ENCODE measurements around the gene MSI2.

MSI2 gene

GRCh38 chr17:57589151-57590034 is 333.1 kb downstream of the MSI2 start:
- DNase-seq = no peak

DNA sequence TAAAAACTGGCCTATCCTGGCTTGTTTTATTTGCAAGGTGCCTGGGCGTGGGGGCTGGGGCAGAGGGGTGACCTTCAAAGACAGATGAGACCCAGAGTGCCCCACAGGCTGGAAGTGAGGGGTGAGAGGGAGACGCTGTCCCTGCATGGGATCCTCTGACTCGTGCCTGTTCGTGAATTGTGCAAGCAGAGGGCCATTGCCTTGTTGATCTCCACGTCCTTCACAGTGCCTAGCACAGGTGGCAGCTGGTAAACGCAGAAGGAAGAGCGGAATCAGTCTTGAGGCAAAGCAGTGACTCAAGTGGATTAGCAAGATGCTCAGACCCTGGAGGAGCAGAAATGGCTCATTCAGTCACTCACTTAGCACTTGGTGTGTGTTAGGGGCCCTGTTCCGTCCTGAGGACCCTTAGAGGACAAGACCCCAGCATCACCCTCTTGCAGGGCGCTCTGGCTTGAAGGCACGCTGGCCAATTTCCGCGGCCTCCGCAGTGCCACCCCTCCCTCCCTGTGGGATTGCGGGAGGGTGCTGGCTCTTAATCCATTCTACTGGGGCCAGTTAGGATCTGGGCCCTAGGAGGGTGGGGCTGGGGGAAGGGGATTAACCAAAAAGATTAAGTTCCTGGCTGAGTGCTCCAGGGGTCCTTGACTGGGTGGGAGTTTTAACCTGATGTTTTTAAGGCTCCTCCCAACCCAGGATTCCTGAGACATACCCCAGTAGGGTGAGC is 337.6 kb downstream of the MSI2 start:
- no peak for DNase-seq

DNA sequence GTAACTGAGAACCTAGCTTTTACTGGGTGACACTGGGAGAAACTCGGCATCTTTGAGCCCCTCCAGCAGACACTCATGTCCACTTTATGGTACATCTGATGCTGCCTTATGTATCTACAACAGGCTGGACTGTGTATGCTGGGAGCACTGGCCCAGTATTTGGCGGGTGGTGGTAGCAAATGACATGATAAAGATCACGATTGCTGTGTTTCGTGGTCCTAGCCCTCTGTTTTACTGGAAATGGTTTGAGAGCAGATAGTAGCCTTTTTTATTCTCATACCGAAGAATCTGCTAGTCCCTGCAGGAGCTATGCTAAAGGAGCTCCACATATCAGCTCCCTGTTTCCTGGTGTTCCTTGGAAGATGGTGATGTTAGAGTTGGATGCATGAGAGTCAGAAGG is 338.4 kb downstream of the MSI2 start:
- DNase-seq = no peak

DNA sequence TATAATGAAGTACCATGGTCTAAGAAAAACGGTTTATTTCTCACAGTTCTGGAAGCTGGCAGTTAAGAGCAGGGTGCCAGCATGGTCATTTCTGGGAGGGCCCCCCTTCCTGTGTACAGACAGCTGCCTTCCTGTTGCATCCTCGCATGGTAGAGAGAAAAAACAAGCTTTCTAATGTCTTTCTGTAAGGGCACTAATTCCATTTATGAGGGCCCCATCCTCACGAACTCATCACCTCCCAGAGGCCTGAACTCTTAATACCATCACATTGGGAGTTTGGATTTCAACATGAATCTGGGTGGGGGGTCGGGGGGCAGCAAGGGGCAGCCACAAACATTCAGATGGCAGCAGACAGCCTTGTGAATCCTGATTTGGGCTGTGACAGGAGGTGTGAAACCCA is 339.1 kb downstream of the MSI2 start:
- DNase-seq = no peak

- no peak for DNase-seq
These were observed 339.8 kb downstream of the MSI2 start for GRCh38 chr17:57595947-57596695.

DNA sequence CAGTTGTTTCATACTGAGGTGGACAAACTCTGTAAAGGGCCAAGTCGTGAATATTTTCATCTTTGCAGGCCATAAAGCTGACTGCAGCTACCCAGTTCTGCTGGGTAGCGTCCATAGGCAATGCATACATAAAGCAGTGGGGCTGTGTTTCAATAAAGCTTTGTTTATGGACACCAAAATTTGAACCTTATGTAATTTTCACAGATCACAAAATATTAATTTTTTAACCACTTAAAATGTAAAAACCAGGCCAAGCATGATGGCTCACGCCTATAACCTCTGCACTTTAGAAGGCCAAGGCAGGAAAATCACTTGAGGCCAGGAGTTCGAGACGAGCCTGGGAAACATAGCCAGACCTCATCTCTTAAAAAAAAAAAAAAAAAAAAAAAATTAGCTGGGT is 340.8 kb downstream of the MSI2 start:
- no peak for DNase-seq

DNA sequence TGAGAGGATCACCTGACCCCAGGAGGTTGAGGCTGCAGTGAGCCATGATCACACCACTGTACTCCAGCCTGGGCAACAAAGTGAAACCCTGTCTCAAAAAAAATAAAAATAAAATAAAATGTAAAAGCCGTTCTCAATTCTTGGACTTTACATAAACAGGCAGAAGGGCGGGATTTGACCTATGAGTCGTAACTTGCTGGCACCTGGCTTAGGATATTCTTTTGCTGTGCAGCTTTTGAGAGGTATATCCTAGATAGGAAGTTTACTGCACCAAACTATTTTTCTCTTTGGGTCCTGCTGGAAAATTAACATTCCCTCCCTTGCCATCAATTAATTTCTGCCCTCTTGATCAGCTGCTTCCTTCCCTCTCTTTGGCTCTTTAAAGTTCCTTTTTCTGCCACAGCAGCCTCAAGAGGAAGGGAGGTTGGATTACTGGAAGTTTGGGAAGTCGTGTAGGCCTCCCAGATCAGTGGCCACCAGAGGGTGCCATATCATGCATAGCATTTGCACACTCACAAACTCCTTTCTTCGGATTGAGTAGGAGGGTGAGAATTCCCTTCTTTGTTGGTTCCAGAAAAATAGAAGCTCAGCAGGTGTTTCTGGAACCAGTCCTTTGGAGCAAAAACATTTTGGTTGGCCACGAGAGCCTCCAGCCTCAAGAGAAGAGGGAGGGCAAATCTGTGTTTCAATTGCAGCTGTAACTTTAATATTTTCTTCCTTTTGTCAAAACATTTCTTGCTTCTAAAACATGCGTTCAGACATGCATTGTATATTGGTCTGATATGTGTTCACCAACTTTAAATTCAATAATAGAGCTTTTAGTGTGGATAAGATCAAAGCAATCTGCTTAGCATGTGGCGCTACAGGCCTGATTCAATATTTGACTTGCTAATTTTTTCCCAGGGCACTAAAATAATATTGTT is 341.5 kb downstream of the MSI2 start:
- peak in 2 of 6 experiments; percentile 4 to 24 for DNase-seq

DNA sequence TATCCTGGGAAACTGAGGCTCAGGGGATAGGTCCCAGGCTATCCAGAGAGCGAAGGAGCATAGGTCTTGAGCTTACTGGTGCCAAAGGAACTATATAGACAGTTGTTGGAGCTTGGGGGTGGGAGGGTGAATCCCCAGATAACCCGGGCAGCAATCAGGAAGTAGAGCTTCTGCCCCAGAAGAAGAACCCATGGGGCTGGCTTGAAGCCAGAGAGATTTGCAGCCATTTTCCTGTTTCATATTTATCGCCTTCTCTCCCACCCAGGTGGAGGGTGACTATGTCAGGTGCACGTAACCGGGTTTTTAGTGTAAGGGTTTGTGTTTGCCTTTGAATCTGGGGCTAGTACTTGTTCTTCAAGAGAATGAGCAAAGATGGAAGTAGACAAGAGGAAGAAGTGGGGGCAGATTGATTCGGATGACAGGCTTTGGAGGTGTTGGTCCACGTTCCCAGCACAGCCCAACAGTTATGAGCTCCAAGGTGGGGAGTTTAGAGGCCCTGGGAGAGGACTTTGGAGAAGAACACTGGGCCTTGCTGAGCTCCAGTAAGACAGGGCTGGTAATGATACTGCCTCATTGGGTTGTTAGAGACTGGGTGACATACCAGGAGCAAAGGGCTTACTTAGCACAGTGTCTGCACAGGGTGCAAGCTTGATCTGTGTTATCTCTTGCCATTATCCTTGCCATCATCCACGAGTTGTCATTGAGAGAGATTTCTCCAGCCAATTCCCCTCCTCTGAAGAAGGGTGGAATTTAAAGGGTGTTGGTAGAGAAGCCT is 343.1 kb downstream of the MSI2 start:
- DNase-seq = peak in 1 of 6 experiments; percentile 46

DNA sequence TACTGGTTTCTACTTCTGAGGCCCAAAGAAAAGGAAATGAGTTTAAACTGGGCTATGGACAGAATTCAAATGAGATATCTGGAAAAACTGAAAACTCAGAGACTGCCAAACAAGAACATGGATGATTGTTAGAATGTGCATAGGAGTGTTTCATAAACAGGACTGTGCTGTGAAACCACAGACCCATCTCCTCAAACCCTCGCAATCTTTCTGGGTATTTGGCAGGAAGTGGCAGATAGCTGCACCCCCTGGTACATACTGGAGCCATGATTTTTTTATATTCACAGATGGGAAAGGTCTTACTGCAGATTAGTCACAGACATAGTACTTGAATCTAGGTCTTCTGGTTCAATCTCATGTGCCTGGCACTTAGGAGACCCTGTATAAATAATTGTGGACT is 343.8 kb downstream of the MSI2 start:
- DNase-seq = peak in 3 of 6 experiments; percentile 29 to 44 (median 37)

DNA sequence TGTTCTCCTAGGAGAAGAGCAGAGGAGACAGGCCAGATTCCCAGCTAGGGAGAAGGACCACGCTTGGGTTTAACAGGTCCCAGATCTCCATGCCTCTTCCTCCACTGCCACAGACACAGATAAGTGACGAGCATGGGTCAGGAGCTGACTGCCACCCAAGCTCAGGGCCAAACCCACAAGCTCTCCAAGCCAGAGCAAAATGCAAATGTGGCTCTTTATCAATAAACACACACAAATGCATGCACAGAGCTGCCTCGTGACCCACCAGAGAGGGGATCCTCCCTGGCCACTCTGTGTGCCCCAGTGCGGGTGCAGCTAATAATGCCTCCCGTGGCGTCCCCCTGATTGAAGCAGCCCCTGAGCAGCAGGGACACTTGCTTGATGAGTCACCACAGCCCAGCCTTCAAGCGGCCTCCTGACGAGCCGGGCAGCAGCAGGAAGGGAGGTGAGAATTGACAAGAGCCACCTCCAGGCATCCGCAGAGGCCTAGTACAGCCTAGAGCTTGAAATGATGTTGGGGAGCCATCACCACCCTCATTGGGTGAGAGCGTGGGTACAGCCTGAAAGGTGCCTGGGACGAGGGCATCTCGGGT is 344.9 kb downstream of the MSI2 start:
- DNase-seq = no peak

GRCh38 chr17:57602896-57603295 is 346.6 kb downstream of the MSI2 start:
- no peak for DNase-seq

- DNase-seq = no peak
These were observed 347.2 kb downstream of the MSI2 start for GRCh38 chr17:57603546-57603945.

DNA sequence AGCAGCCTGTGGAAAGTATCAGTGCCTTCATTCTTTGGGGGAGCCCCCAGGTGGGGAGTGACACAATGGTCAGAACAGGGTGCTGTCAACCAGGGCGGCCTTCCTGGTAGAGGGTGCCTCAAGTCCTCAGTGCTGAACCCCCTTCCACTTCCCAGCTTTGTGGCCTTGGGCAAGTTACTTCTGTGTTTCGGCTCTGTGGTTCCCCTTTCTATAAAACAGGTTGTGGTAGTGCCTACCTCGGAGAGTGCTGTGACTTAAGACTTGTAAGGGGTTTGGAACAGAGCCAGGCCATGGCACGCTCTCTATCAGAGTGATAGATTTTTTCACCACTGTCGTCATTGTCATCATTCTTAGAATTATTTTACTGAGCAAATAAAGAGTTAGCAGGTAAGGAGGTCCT is 347.7 kb downstream of the MSI2 start:
- peak; percentile 30 to 87 (median 68) for DNase-seq

DNA sequence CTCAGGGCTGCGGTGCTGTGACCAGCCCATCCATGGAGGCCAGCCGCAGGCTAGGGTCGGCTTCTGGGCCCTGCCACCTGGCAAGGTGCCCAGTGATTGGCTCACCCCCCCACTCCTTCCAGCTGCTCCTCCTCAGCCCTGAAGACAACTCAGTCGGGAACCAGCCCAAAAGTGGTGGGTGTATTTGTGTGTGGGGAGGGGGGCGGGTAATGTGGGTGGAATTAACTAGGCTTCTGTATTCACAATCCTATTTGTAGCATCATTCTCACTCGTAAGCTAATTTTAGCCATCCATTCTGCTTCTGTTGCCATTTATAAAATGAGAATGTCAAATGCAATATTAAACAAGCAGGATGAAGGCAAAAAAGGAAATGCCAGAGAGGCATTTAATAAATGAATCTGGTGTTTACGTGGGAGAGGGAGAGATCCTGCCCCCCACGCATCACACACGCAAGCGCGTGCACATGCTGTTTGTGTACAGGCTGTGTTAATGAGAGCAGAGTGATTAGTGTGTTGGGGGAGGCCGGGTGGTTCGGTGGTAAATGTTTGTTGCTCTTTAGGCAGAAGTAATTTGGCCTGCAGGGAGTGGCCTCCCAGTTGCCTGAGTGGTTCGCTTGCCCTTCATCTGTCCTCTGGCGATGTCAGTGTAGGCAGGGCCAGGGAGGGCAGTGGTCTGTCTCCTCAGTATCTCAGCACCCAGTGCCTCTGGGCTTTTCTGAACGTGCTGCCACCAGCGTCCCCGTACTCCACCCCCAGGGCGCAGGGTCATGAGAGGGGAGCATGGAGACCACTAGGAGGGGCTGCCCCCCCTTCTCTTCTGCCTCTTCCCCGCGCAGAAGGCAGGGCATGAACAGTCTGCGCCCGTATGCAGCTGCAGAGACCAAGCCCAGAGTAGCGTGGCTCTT is 348.7 kb downstream of the MSI2 start:
- peak in 4 of 6 experiments; percentile 19 to 28 (median 24) for DNase-seq

GRCh38 chr17:57605675-57606105 is 349.4 kb downstream of the MSI2 start:
- peak in 3 of 6 experiments; percentile 28 to 72 (median 57) for DNase-seq

GRCh38 chr17:57606111-57606875 is 350.0 kb downstream of the MSI2 start:
- DNase-seq = no peak

DNA sequence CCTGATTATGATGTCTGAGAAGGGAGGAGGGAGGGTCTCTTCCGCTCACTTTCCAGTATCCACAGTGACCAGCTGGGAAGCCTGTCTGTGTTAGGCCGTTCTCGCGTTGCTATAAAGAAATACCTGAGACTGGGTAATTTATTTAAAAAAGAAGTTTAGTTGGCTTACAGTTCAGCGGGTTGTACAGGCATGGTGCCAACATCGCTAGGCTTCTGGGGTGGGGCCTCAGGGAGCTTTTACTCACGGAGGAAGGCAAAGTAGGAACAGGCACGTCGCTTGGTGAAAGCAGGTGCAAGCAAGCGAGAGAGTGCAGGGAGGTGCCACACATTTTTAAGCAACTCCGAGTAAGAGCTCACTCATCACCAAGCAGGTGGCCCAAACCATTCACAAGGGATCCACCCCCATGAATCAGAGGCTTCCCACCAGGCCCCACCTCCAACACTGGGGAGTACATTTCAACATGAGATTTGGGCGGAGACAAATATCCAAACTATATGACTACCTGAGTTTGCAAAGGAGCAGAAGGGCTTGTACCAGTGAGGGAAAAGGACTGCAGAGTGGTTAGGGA is 351.3 kb downstream of the MSI2 start:
- DNase-seq = no peak

DNA sequence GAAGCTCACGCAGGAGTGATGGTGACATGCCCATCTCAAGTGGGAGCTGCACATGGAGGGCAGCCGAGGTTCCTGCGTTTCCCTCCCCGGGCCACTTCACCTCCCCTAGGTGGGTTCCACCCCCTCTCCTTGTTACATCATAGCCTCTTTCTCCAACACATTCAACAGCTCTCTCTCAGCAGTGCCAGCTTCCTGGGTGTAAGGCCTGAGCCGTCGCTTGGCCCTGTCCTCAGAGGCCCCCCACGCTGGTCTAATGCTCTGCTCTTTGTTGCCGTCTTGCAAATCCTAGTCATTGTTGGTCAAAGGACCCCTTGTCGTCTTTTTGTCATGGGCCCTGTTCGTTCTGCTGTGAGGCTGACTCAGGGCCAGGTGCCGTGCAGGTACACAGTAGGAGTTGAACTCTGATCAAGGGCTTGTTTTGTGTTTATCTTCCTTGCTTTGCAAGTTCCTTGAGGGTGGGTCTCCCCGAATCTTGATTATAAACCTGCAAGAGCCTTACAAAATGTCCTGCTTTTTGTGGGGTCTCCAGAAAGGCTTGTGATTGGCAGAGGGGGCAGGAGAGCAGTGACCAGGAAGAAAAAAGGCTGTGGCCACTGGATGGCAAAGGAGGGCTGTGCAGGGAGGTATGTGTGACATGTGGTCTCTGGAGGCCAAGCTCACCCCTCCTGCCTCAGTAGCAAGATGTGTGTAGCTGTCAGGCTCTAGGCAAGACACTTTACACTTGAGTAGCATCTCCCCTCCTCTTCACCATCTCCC is 352.2 kb downstream of the MSI2 start:
- no peak for DNase-seq

Data from stimulated activated naive CD4-positive, alpha-beta T cell (primary cell).